ENCODE results near the gene NET1.
A peak's percentile ranks its signal among the peaks of the same experiment; 100 is the strongest.

DNA sequence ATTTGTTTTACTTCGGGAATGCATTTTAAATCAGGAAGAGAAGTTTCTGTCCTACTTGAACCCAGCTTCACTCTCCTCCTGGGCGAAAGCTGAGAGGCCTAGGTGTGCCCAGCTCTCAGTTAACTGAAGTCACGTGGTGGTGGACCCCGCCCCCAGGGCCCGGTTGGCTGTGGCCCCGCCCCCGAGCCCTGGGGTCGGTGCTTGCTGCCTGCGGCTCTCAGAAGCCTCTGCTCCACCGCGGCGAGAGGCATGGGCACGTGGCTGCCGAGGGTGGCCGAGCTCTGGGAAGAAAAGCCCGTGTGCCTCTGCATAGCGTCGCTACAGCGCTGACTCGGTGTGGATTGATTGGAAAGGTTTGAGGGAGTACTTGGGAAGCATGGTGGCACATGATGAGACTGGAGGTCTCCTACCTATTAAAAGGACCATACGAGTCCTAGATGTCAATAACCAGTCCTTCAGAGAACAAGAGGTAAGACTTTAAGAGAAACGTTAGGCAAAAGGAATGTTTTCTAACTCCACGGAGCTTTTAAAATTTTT, 34.1 kb downstream of the NET1 start:
- TF ChIP-seq, protein P1, sequence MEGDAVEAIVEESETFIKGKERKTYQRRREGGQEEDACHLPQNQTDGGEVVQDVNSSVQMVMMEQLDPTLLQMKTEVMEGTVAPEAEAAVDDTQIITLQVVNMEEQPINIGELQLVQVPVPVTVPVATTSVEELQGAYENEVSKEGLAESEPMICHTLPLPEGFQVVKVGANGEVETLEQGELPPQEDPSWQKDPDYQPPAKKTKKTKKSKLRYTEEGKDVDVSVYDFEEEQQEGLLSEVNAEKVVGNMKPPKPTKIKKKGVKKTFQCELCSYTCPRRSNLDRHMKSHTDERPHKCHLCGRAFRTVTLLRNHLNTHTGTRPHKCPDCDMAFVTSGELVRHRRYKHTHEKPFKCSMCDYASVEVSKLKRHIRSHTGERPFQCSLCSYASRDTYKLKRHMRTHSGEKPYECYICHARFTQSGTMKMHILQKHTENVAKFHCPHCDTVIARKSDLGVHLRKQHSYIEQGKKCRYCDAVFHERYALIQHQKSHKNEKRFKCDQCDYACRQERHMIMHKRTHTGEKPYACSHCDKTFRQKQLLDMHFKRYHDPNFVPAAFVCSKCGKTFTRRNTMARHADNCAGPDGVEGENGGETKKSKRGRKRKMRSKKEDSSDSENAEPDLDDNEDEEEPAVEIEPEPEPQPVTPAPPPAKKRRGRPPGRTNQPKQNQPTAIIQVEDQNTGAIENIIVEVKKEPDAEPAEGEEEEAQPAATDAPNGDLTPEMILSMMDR (IDR thresholded peaks at IDR 0.05): no peak
- TF ChIP-seq POLR2A (IDR thresholded peaks at IDR 0.05): peak in 1 of 2 donors; percentile 78
- peak; percentile 87 to 97 for TF ChIP-seq POLR2AphosphoS5 (IDR thresholded peaks at IDR 0.05; ENCODE audit: insufficient read depth in 1 of 2, low read depth in 1 of 2)
